H9 (cell line): ENCODE results near the gene CCL20. TPM values are rescaled to one million over a fixed set of nuclear protein-coding genes. Genes with fewer than 3 reads are reported as not detected.

Experiments used
- DNase-seq: peaks from one replicate; pipeline ENCODE4 v3.0.0-alpha.2; 2017
- H2AFZ ChIP-seq: one replicate; pipeline ENCODE4 v1.6.1; 2013; ENCODE audit warnings: mild to moderate bottlenecking, low read length, control low read depth, moderate library complexity
- H2AK5ac ChIP-seq: 2 replicates; pipeline ENCODE4 v1.6.1; 2013; ENCODE audit warnings: low read length, control low read depth, mixed read lengths; ENCODE audit not compliant: insufficient read length
- H2BK120ac ChIP-seq: one replicate; pipeline ENCODE4 v1.6.1; 2013; ENCODE audit warnings: low read depth, mild to moderate bottlenecking, low read length, control low read depth, inconsistent platforms; ENCODE audit not compliant: poor library complexity, severe bottlenecking
- H2BK12ac ChIP-seq: 2 replicates; pipeline ENCODE4 v1.6.1; 2013; ENCODE audit warnings: low read length, control low read depth, mixed read lengths, low read depth; ENCODE audit not compliant: insufficient read length
- H2BK15ac ChIP-seq: 2 replicates; pipeline ENCODE4 v1.6.1; 2013; ENCODE audit warnings: low read depth, low read length, control low read depth
- H2BK20ac ChIP-seq: one replicate; pipeline ENCODE4 v1.6.1; 2013; ENCODE audit warnings: low read depth, mild to moderate bottlenecking, low read length, control low read depth, inconsistent platforms; ENCODE audit not compliant: poor library complexity, severe bottlenecking
- H2BK5ac ChIP-seq: 2 replicates; pipeline ENCODE4 v1.6.1; 2013; ENCODE audit warnings: low read length, control low read depth, mixed read lengths; ENCODE audit not compliant: insufficient read length
- H3K14ac ChIP-seq: 2 replicates; pipeline ENCODE4 v1.6.1; 2013; ENCODE audit warnings: low read length, control low read depth; ENCODE audit not compliant: insufficient read depth
- H3K18ac ChIP-seq: 2 replicates; pipeline ENCODE4 v1.6.1; 2013; ENCODE audit warnings: low read depth, mild to moderate bottlenecking, mixed read lengths, low read length, control low read depth; ENCODE audit not compliant: insufficient read length
- H3K23ac ChIP-seq: 2 replicates; pipeline ENCODE4 v1.6.1; 2013; ENCODE audit warnings: low read length, control low read depth, mixed read lengths, low read depth; ENCODE audit not compliant: insufficient read length
- H3K23me2 ChIP-seq: 2 replicates; pipeline ENCODE4 v1.6.1; 2013; ENCODE audit warnings: low read depth, mild to moderate bottlenecking, mixed read lengths, low read length, control low read depth; ENCODE audit not compliant: insufficient read length, poor library complexity, severe bottlenecking
- H3K27ac ChIP-seq: 2 replicates; pipeline ENCODE4 v1.5.1; 2013; ENCODE audit warnings: low read length, control low read depth, mixed read lengths, low read depth; ENCODE audit not compliant: insufficient read length
- H3K27me3 ChIP-seq: 2 replicates; pipeline ENCODE4 v1.6.1; 2013; ENCODE audit warnings: low read length, control low read depth, inconsistent platforms; ENCODE audit not compliant: insufficient read depth
- H3K4ac ChIP-seq: 2 replicates; pipeline ENCODE4 v1.6.1; 2013; ENCODE audit warnings: low read depth, mild to moderate bottlenecking, control low read depth, inconsistent platforms, low read length, moderate library complexity
- H3K4me1 ChIP-seq: 2 replicates; pipeline ENCODE4 v1.6.1; 2013; ENCODE audit warnings: low read length, control low read depth, inconsistent platforms; ENCODE audit not compliant: insufficient read depth
- H3K4me2 ChIP-seq: 2 replicates; pipeline ENCODE4 v1.6.1; 2013; ENCODE audit warnings: low read length, control low read depth, mixed read lengths; ENCODE audit not compliant: insufficient read length, insufficient read depth
- H3K56ac ChIP-seq: 2 replicates; pipeline ENCODE4 v1.6.1; 2013; ENCODE audit warnings: low read depth, mild to moderate bottlenecking, mixed read lengths, low read length, control low read depth; ENCODE audit not compliant: insufficient read length
- H3K79me1 ChIP-seq: 2 replicates; pipeline ENCODE4 v1.6.1; 2013; ENCODE audit warnings: low read depth, mild to moderate bottlenecking, moderate library complexity, low read length, control low read depth, inconsistent platforms; ENCODE audit not compliant: insufficient read depth, poor library complexity, severe bottlenecking
- H3K79me2 ChIP-seq: 2 replicates; pipeline ENCODE4 v1.6.1; 2013; ENCODE audit warnings: low read length, control low read depth, inconsistent platforms; ENCODE audit not compliant: insufficient read depth
- H3K9ac ChIP-seq: 2 replicates; pipeline ENCODE4 v1.6.1; 2013; ENCODE audit warnings: low read length, control low read depth, mixed read lengths; ENCODE audit not compliant: insufficient read length; ENCODE audit errors: extremely low read depth
- H3K9me3 ChIP-seq: one replicate; pipeline ENCODE4 v1.6.1; 2013; ENCODE audit warnings: low read depth, low read length, inconsistent platforms; ENCODE audit not compliant: control insufficient read depth
- H3T11ph ChIP-seq: one replicate; pipeline ENCODE4 v1.6.1; 2013; ENCODE audit warnings: mild to moderate bottlenecking, low read length, control low read depth, inconsistent platforms
- H4K20me1 ChIP-seq: one replicate; pipeline ENCODE4 v1.6.1; 2013; ENCODE audit not compliant: control insufficient read depth, insufficient read length, insufficient read depth
- H4K5ac ChIP-seq: 2 replicates; pipeline ENCODE4 v1.6.1; 2013; ENCODE audit warnings: low read depth, mild to moderate bottlenecking, mixed read lengths, low read length, control low read depth; ENCODE audit not compliant: insufficient read length
- H4K8ac ChIP-seq: replicated peaks from 2 replicates; pipeline ENCODE4 v1.6.1; 2013; ENCODE audit warnings: low read length, control low read depth, mixed read lengths, low read depth; ENCODE audit not compliant: insufficient read length
- H4K91ac ChIP-seq: 2 replicates; pipeline ENCODE4 v1.6.1; 2013; ENCODE audit warnings: low read depth, mild to moderate bottlenecking, moderate library complexity, mixed read lengths, low read length, control low read depth; ENCODE audit not compliant: insufficient read length
- H3K27ac Mint-ChIP-seq, 3 experiments: 2 replicates in 2 of 3; 3 replicates in 1 of 3; pipeline ENCODE4 v1.8.0; 2020 to 2021; ENCODE audit warnings: mixed read lengths in 3 of 3, mild to moderate bottlenecking in 1 of 3, moderate library complexity in 1 of 3
- H3K27me3 Mint-ChIP-seq: 2 replicates; pipeline ENCODE4 v1.8.0; 2021; ENCODE audit warnings: low read depth, mild to moderate bottlenecking, moderate library complexity, mixed read lengths
- H3K36me3 Mint-ChIP-seq, 3 experiments: 2 replicates in 2 of 3; 3 replicates in 1 of 3; pipeline ENCODE4 v1.8.0; 2020 to 2021; ENCODE audit warnings: low read depth in 3 of 3, mixed read lengths in 3 of 3; ENCODE audit not compliant: insufficient read depth in 1 of 3
- H3K4me1 Mint-ChIP-seq, 2 experiments: 2 replicates each; pipeline ENCODE4 v1.8.0; 2020; ENCODE audit warnings: mixed read lengths in 2 of 2
- H3K4me3 Mint-ChIP-seq, 2 experiments: 2 replicates in 1 of 2; 3 replicates in 1 of 2; pipeline ENCODE4 v1.8.0; 2020 to 2021; ENCODE audit warnings: mild to moderate bottlenecking in 2 of 2, mixed read lengths in 2 of 2, moderate library complexity in 1 of 2
- H3K9me3 Mint-ChIP-seq, 2 experiments: 2 replicates in 1 of 2; 3 replicates in 1 of 2; pipeline ENCODE4 v1.8.0; 2020; ENCODE audit warnings: mild to moderate bottlenecking in 2 of 2, mixed read lengths in 2 of 2, moderate library complexity in 1 of 2
- CTCF ChIP-seq: fragments of 200-600 bp; sonication (generic); conservative IDR thresholded peaks from 3 replicates; pipeline ENCODE4 v1.8.0; 2021; ENCODE audit warnings: antibody characterized with exemption, mild to moderate bottlenecking
- WGBS: extraction: QIAGEN DNeasy Blood & Tissue Kit; methylation state at CpG from one replicate; pipeline ENCODE4 v1.1.7; 2013; ENCODE audit warnings: missing lambda C conversion rate, low lambda C conversion rate, mixed read lengths; ENCODE audit not compliant: insufficient read length; ENCODE audit errors: extremely low coverage; 5-methylcytosine and 5-hydroxymethylcytosine counted together
- total RNA-seq: library from RNA; stranded (reverse); gene quantifications from 2 replicates; pipeline ENCODE4 v1.2.1, GENCODE V29; 2021

CCL20 gene
- total RNA-seq, 1 experiment from 2014 or later = not detected

- Histone ChIP-seq H3K79me1 (no peaks in the 10 kb centered on the region), H4K8ac (no peak overlapping the region), H3K18ac (no peak overlapping the region), H2BK120ac (no peak overlapping the region), H3K23me2 (no peaks in the 10 kb centered on the region), H3K4ac (no peak overlapping the region), H3K56ac (no peak overlapping the region), H2AK5ac (no peak overlapping the region), H4K5ac (no peak overlapping the region), H2BK20ac (no peak overlapping the region), H3K27me3 (no peaks in the 10 kb centered on the region), H3K23ac (no peak overlapping the region), H3K79me2 (no peaks in the 10 kb centered on the region), H3K27ac (no peak overlapping the region), H3K9ac (no peak overlapping the region), H2BK12ac (no peak overlapping the region), H2BK5ac (no peak overlapping the region), H2BK15ac (no peak overlapping the region), H4K20me1 (no peaks in the 10 kb centered on the region), H3K14ac (no peak overlapping the region), H2AFZ (no peak overlapping the region), H3K4me2 (no peak overlapping the region), H4K91ac (no peak overlapping the region), H3K9me3 (no peaks in the 10 kb centered on the region), H3T11ph (no peak overlapping the region), H3K4me1 (no peaks in the 10 kb centered on the region)
- peaks cover 0 to 2% of the 10 kb centered on the region in 2 experiments; a peak in 1 of 5 replicates for H3K9me3 Mint-ChIP-seq
- peaks cover 4% of the 10 kb centered on the region for H3K27me3 Mint-ChIP-seq
- no peak for DNase-seq
- peaks cover 12 to 20% of the 10 kb centered on the region in 2 experiments for H3K4me1 Mint-ChIP-seq
- TF ChIP-seq CTCF = no peak
- H3K27ac Mint-ChIP-seq = no peak overlapping the region
- peaks cover 0 to 3% (median 0%) of the 10 kb centered on the region in 3 experiments; a peak in 1 of 7 replicates for H3K36me3 Mint-ChIP-seq
- no peak overlapping the region for H3K4me3 Mint-ChIP-seq
- WGBS = no CpG with 5 or more reads among the region's 4 CpGs
Measured at GRCh38 chr2:227848586-227848985, 34.9 kb downstream of the CCL20 start.
